ENCODE data around the gene ADPRS. TPM values are rescaled to one million over a fixed set of nuclear protein-coding genes. Genes with fewer than 3 reads are reported as not detected.
A peak's percentile ranks its signal among the peaks of the same experiment; 100 is the strongest.

Gene ADPRS
- total RNA-seq, 1 donor from 2014 or later = 50.0 TPM

DNA sequence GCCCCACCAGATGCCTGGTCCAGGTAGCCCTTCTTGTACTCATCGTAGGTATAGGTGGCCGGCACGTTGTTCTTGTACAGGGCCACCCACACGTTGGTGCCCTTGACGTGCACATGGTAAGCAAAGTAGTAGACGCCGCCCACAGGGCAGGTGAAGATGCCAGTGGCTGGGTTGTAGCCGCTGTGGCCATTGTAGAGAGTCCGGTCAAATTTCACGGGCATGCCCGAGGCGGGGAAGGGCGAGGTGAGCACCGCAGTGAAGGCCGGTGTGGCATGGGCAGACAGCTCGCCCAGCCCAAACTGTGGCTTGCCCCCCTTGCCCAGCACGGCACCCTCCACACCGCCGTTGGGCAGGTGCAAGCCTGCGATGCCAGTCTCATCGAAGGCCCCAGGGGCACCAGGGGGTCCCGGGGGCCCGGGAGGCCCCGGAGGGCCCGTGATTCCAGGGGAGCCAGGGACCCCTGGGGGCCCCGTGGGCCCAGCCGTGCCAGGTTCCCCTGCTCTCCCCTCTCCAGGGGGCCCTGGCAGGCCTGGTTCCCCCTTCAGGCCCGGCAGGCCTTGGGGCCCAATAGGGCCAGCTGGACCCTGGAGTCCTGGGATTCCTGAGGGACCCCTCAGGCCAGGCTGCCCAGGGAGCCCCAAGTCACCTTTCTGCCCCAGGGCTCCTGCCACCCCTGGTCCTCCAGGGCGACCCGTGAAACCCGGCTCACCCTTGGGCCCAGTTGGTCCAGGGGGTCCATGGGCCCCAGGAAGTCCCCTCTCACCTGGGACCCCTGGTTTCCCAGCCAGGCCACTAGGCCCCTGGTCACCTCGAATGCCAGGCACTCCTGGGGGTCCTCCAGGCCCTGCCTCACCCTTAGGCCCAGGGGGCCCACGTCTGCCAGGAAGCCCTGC is 9.2 kb downstream of the ADPRS start:
- no peaks in the 10 kb centered on the region for H3K27me3 ChIP-seq (ENCODE audit: control insufficient read depth, insufficient read depth, low read length)
- H3K4me3 ChIP-seq (ENCODE audit: low read depth, low read length) = no peak overlapping the region
- no peak for DNase-seq (ENCODE audit: low read depth)
- peaks cover 17% of the 10 kb centered on the region for H3K36me3 ChIP-seq (ENCODE audit: control insufficient read depth, insufficient read depth, low read length)
- TF ChIP-seq, protein P1, sequence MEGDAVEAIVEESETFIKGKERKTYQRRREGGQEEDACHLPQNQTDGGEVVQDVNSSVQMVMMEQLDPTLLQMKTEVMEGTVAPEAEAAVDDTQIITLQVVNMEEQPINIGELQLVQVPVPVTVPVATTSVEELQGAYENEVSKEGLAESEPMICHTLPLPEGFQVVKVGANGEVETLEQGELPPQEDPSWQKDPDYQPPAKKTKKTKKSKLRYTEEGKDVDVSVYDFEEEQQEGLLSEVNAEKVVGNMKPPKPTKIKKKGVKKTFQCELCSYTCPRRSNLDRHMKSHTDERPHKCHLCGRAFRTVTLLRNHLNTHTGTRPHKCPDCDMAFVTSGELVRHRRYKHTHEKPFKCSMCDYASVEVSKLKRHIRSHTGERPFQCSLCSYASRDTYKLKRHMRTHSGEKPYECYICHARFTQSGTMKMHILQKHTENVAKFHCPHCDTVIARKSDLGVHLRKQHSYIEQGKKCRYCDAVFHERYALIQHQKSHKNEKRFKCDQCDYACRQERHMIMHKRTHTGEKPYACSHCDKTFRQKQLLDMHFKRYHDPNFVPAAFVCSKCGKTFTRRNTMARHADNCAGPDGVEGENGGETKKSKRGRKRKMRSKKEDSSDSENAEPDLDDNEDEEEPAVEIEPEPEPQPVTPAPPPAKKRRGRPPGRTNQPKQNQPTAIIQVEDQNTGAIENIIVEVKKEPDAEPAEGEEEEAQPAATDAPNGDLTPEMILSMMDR (IDR thresholded peaks at IDR 0.05; ENCODE audit: insufficient read depth, low read length, severe bottlenecking) = no peak
- no peak for FAIRE-seq

DNA sequence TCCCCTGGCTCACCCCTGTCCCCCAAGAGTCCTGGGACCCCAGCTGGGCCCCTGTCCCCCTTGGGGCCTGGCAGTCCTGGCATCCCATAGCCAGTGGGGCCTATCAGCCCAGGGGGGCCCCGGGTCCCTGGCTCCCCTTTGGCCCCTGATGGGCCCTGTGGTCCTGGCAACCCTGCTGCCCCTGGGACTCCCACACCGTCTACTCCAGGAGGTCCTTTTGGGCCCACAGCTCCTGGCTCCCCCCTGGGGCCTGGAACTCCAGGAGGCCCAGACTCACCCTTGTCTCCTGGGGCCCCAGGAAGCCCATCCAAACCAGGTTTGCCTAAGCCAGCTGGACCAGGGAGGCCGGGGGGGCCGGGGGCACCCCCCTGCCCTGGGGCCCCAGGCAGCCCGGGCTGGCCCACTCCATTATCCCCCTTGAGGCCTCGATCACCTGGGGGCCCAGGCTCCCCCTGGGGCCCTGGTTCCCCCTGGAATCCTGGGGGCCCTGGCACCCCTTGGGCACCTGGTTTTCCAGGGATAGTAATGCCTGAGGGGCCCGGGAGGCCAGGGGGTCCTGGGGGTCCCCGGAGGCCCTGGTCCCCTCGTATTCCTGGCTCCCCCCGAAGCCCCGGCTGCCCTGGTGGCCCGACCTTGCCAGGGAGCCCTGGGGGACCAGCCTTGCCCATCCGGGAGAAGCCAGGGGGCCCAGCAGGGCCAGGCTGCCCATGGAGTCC is 10.1 kb downstream of the ADPRS start:
- DNase-seq (ENCODE audit: low read depth) = no peak
- peaks cover 9% of the 10 kb centered on the region for H3K36me3 ChIP-seq (ENCODE audit: control insufficient read depth, insufficient read depth, low read length)
- TF ChIP-seq, protein P1 (IDR thresholded peaks at IDR 0.05; ENCODE audit: insufficient read depth, low read length, severe bottlenecking) = no peak
- H3K4me3 ChIP-seq (ENCODE audit: low read depth, low read length) = no peak overlapping the region
- no peak for FAIRE-seq
- H3K27me3 ChIP-seq (ENCODE audit: control insufficient read depth, insufficient read depth, low read length) = no peaks in the 10 kb centered on the region

DNA sequence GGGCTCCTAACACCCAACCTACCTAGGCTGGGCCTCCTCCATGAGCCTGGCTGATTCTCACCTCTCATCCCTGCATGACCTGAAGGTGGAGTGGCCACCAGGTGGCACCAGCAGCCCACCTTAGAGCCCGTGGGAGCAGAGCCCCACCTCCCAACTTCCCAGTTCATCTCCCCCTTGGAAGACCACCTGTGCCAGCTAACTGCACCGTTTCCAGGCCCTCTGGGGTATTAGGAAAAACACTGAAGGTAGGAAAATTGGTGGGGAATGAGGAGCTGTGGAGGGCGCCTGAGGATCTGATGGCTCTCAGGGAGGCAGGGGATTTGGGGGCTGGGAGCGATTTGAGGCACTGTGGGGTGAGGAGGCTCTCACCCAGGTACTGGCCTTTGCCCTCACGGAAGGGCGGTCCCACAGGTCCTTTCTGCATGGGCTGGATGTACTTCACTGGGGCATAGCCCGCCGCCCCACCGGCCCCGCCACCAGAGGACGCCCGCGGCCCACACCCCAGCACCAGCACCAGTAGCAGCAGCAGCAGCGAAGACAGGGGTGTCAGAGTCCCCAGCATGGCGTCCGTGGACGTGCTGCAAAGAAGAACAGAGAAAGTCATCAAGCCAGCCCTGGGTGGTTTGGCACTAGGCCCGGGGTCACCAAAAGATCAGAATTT is 11.1 kb downstream of the ADPRS start:
- Histone ChIP-seq H3K36me3 (ENCODE audit: control insufficient read depth, insufficient read depth, low read length) (peaks cover 1% of the 10 kb centered on the region), H3K4me3 (ENCODE audit: low read depth, low read length) (no peak overlapping the region), H3K27me3 (ENCODE audit: control insufficient read depth, insufficient read depth, low read length) (no peaks in the 10 kb centered on the region)
- FAIRE-seq = peak; percentile 82
- peak; percentile 49 for DNase-seq (ENCODE audit: low read depth)
- TF ChIP-seq, protein P1 (IDR thresholded peaks at IDR 0.05; ENCODE audit: insufficient read depth, low read length, severe bottlenecking) = peak; percentile 85

DNA sequence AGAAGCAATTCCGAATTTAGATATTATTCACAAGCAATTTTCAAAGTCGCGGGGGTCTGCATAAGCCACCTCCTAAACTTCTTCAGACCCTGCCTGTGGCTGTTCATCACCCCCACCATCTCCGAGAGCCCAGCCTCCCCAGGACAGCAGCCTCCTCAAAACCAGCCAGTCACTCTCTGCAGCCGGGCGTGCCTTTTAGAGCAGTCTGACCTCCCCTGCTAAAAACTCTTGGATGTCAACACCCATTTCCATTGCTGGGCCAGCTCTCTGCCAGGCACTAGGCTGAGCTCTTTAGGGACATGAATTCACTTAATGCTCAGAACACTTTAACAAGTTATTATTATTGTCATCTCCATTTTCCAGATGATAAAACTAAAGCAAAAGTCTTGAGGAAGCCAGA is 11.7 kb downstream of the ADPRS start:
- no peak for FAIRE-seq
- Histone ChIP-seq H3K4me3 (ENCODE audit: low read depth, low read length) (no peak overlapping the region), H3K36me3 (ENCODE audit: control insufficient read depth, insufficient read depth, low read length) (peaks cover 1% of the 10 kb centered on the region), H3K27me3 (ENCODE audit: control insufficient read depth, insufficient read depth, low read length) (no peaks in the 10 kb centered on the region)
- TF ChIP-seq, protein P1 (IDR thresholded peaks at IDR 0.05; ENCODE audit: insufficient read depth, low read length, severe bottlenecking) = no peak
- DNase-seq (ENCODE audit: low read depth) = no peak

DNA sequence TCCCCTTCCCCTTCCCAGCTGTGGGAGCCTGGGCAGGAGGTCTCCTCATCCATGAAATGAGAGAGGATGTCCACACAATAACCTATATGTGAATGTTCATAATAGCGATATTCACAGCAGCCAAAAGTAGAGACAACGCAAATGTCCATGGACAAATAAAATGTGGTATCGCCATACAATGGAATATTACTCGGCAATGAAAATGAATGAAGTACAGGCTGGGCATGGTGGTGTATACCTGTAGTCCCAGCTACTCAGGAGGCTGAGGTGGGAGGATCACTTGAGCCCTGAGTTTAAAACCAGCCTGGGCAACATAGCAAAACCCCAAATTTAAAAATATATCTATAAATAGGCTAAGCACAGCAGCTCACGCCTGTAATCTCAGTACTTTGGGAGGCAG is 12.9 kb downstream of the ADPRS start:
- FAIRE-seq = peak; percentile 66
- Histone ChIP-seq H3K36me3 (ENCODE audit: control insufficient read depth, insufficient read depth, low read length) (no peaks in the 10 kb centered on the region), H3K27me3 (ENCODE audit: control insufficient read depth, insufficient read depth, low read length) (no peaks in the 10 kb centered on the region), H3K4me3 (ENCODE audit: low read depth, low read length) (no peak overlapping the region)
- DNase-seq (ENCODE audit: low read depth) = no peak
- TF ChIP-seq, protein P1 (IDR thresholded peaks at IDR 0.05; ENCODE audit: insufficient read depth, low read length, severe bottlenecking) = no peak
